H9 (cell line): ENCODE measurements around the gene RFX4. TPM values are rescaled to one million over a fixed set of nuclear protein-coding genes. Genes with fewer than 3 reads are reported as not detected.

Experiments
- DNase-seq: peaks from one replicate; pipeline ENCODE4 v3.0.0-alpha.2; 2017
- H2AFZ ChIP-seq: one replicate; pipeline ENCODE4 v1.6.1; 2013; ENCODE audit warnings: mild to moderate bottlenecking, low read length, control low read depth, moderate library complexity
- H2AK5ac ChIP-seq: 2 replicates; pipeline ENCODE4 v1.6.1; 2013; ENCODE audit warnings: low read length, control low read depth, mixed read lengths; ENCODE audit not compliant: insufficient read length
- H2BK120ac ChIP-seq: one replicate; pipeline ENCODE4 v1.6.1; 2013; ENCODE audit warnings: low read depth, mild to moderate bottlenecking, low read length, control low read depth, inconsistent platforms; ENCODE audit not compliant: poor library complexity, severe bottlenecking
- H2BK12ac ChIP-seq: 2 replicates; pipeline ENCODE4 v1.6.1; 2013; ENCODE audit warnings: low read length, control low read depth, mixed read lengths, low read depth; ENCODE audit not compliant: insufficient read length
- H2BK15ac ChIP-seq: 2 replicates; pipeline ENCODE4 v1.6.1; 2013; ENCODE audit warnings: low read depth, low read length, control low read depth
- H2BK20ac ChIP-seq: one replicate; pipeline ENCODE4 v1.6.1; 2013; ENCODE audit warnings: low read depth, mild to moderate bottlenecking, low read length, control low read depth, inconsistent platforms; ENCODE audit not compliant: poor library complexity, severe bottlenecking
- H2BK5ac ChIP-seq: 2 replicates; pipeline ENCODE4 v1.6.1; 2013; ENCODE audit warnings: low read length, control low read depth, mixed read lengths; ENCODE audit not compliant: insufficient read length
- H3K14ac ChIP-seq: 2 replicates; pipeline ENCODE4 v1.6.1; 2013; ENCODE audit warnings: low read length, control low read depth; ENCODE audit not compliant: insufficient read depth
- H3K18ac ChIP-seq: 2 replicates; pipeline ENCODE4 v1.6.1; 2013; ENCODE audit warnings: low read depth, mild to moderate bottlenecking, mixed read lengths, low read length, control low read depth; ENCODE audit not compliant: insufficient read length
- H3K23ac ChIP-seq: 2 replicates; pipeline ENCODE4 v1.6.1; 2013; ENCODE audit warnings: low read length, control low read depth, mixed read lengths, low read depth; ENCODE audit not compliant: insufficient read length
- H3K23me2 ChIP-seq: 2 replicates; pipeline ENCODE4 v1.6.1; 2013; ENCODE audit warnings: low read depth, mild to moderate bottlenecking, mixed read lengths, low read length, control low read depth; ENCODE audit not compliant: insufficient read length, poor library complexity, severe bottlenecking
- H3K27ac ChIP-seq: 2 replicates; pipeline ENCODE4 v1.5.1; 2013; ENCODE audit warnings: low read length, control low read depth, mixed read lengths, low read depth; ENCODE audit not compliant: insufficient read length
- H3K27me3 ChIP-seq: 2 replicates; pipeline ENCODE4 v1.6.1; 2013; ENCODE audit warnings: low read length, control low read depth, inconsistent platforms; ENCODE audit not compliant: insufficient read depth
- H3K4ac ChIP-seq: 2 replicates; pipeline ENCODE4 v1.6.1; 2013; ENCODE audit warnings: low read depth, mild to moderate bottlenecking, control low read depth, inconsistent platforms, low read length, moderate library complexity
- H3K4me1 ChIP-seq: 2 replicates; pipeline ENCODE4 v1.6.1; 2013; ENCODE audit warnings: low read length, control low read depth, inconsistent platforms; ENCODE audit not compliant: insufficient read depth
- H3K4me2 ChIP-seq: 2 replicates; pipeline ENCODE4 v1.6.1; 2013; ENCODE audit warnings: low read length, control low read depth, mixed read lengths; ENCODE audit not compliant: insufficient read length, insufficient read depth
- H3K56ac ChIP-seq: 2 replicates; pipeline ENCODE4 v1.6.1; 2013; ENCODE audit warnings: low read depth, mild to moderate bottlenecking, mixed read lengths, low read length, control low read depth; ENCODE audit not compliant: insufficient read length
- H3K79me1 ChIP-seq: 2 replicates; pipeline ENCODE4 v1.6.1; 2013; ENCODE audit warnings: low read depth, mild to moderate bottlenecking, moderate library complexity, low read length, control low read depth, inconsistent platforms; ENCODE audit not compliant: insufficient read depth, poor library complexity, severe bottlenecking
- H3K79me2 ChIP-seq: 2 replicates; pipeline ENCODE4 v1.6.1; 2013; ENCODE audit warnings: low read length, control low read depth, inconsistent platforms; ENCODE audit not compliant: insufficient read depth
- H3K9ac ChIP-seq: 2 replicates; pipeline ENCODE4 v1.6.1; 2013; ENCODE audit warnings: low read length, control low read depth, mixed read lengths; ENCODE audit not compliant: insufficient read length; ENCODE audit errors: extremely low read depth
- H3K9me3 ChIP-seq: one replicate; pipeline ENCODE4 v1.6.1; 2013; ENCODE audit warnings: low read depth, low read length, inconsistent platforms; ENCODE audit not compliant: control insufficient read depth
- H3T11ph ChIP-seq: one replicate; pipeline ENCODE4 v1.6.1; 2013; ENCODE audit warnings: mild to moderate bottlenecking, low read length, control low read depth, inconsistent platforms
- H4K20me1 ChIP-seq: one replicate; pipeline ENCODE4 v1.6.1; 2013; ENCODE audit not compliant: control insufficient read depth, insufficient read length, insufficient read depth
- H4K5ac ChIP-seq: 2 replicates; pipeline ENCODE4 v1.6.1; 2013; ENCODE audit warnings: low read depth, mild to moderate bottlenecking, mixed read lengths, low read length, control low read depth; ENCODE audit not compliant: insufficient read length
- H4K8ac ChIP-seq: replicated peaks from 2 replicates; pipeline ENCODE4 v1.6.1; 2013; ENCODE audit warnings: low read length, control low read depth, mixed read lengths, low read depth; ENCODE audit not compliant: insufficient read length
- H4K91ac ChIP-seq: 2 replicates; pipeline ENCODE4 v1.6.1; 2013; ENCODE audit warnings: low read depth, mild to moderate bottlenecking, moderate library complexity, mixed read lengths, low read length, control low read depth; ENCODE audit not compliant: insufficient read length
- H3K27ac Mint-ChIP-seq, 3 experiments: 2 replicates in 2 of 3; 3 replicates in 1 of 3; pipeline ENCODE4 v1.8.0; 2020 to 2021; ENCODE audit warnings: mixed read lengths in 3 of 3, mild to moderate bottlenecking in 1 of 3, moderate library complexity in 1 of 3
- H3K27me3 Mint-ChIP-seq: 2 replicates; pipeline ENCODE4 v1.8.0; 2021; ENCODE audit warnings: low read depth, mild to moderate bottlenecking, moderate library complexity, mixed read lengths
- H3K36me3 Mint-ChIP-seq, 3 experiments: 2 replicates in 2 of 3; 3 replicates in 1 of 3; pipeline ENCODE4 v1.8.0; 2020 to 2021; ENCODE audit warnings: low read depth in 3 of 3, mixed read lengths in 3 of 3; ENCODE audit not compliant: insufficient read depth in 1 of 3
- H3K4me1 Mint-ChIP-seq, 2 experiments: 2 replicates each; pipeline ENCODE4 v1.8.0; 2020; ENCODE audit warnings: mixed read lengths in 2 of 2
- H3K4me3 Mint-ChIP-seq, 2 experiments: 2 replicates in 1 of 2; 3 replicates in 1 of 2; pipeline ENCODE4 v1.8.0; 2020 to 2021; ENCODE audit warnings: mild to moderate bottlenecking in 2 of 2, mixed read lengths in 2 of 2, moderate library complexity in 1 of 2
- H3K9me3 Mint-ChIP-seq, 2 experiments: 2 replicates in 1 of 2; 3 replicates in 1 of 2; pipeline ENCODE4 v1.8.0; 2020; ENCODE audit warnings: mild to moderate bottlenecking in 2 of 2, mixed read lengths in 2 of 2, moderate library complexity in 1 of 2
- WGBS: extraction: QIAGEN DNeasy Blood & Tissue Kit; methylation state at CpG from one replicate; pipeline ENCODE4 v1.1.7; 2013; ENCODE audit warnings: missing lambda C conversion rate, low lambda C conversion rate, mixed read lengths; ENCODE audit not compliant: insufficient read length; ENCODE audit errors: extremely low coverage; 5-methylcytosine and 5-hydroxymethylcytosine counted together
- total RNA-seq: library from RNA; stranded (reverse); gene quantifications from 2 replicates; pipeline ENCODE4 v1.2.1, GENCODE V29; 2021
- TF ChIP-seq, protein P1 (sequence below): fragments of 200-600 bp; sonication (generic); conservative IDR thresholded peaks from 3 replicates; pipeline ENCODE4 v1.8.0; 2021; ENCODE audit warnings: antibody characterized with exemption, mild to moderate bottlenecking

The RFX4 gene
- total RNA-seq, 1 experiment from 2014 or later: 0.57 TPM

GRCh38 chr12:106643000-106643399, 60.2 kb downstream of the RFX4 start:
- no peak overlapping the region for H4K91ac ChIP-seq
- no peaks in the 10 kb centered on the region for H3K23me2 ChIP-seq
- no peaks in the 10 kb centered on the region for H3K9me3 ChIP-seq
- no peak overlapping the region for H3K4me2 ChIP-seq
- DNase-seq: peak; percentile 47
- H3K27me3 Mint-ChIP-seq: peaks cover 8% of the 10 kb centered on the region
- peaks cover 4% of the 10 kb centered on the region; the same call in 1 of the 2 replicates for H3K4me1 ChIP-seq
- no peak overlapping the region for H3K18ac ChIP-seq
- no peak overlapping the region for H3K4me3 Mint-ChIP-seq
- H3K4me1 Mint-ChIP-seq: peaks cover 9 to 22% of the 10 kb centered on the region in 2 experiments
- no peak overlapping the region for H2AK5ac ChIP-seq
- H3K4ac ChIP-seq: no peak overlapping the region
- no CpG with 5 or more reads among the region's 5 CpGs for WGBS
- H4K8ac ChIP-seq: no peak overlapping the region
- H2BK15ac ChIP-seq: no peak overlapping the region
- no peak overlapping the region for H2BK120ac ChIP-seq
- no peak overlapping the region for H3T11ph ChIP-seq
- TF ChIP-seq, protein P1, sequence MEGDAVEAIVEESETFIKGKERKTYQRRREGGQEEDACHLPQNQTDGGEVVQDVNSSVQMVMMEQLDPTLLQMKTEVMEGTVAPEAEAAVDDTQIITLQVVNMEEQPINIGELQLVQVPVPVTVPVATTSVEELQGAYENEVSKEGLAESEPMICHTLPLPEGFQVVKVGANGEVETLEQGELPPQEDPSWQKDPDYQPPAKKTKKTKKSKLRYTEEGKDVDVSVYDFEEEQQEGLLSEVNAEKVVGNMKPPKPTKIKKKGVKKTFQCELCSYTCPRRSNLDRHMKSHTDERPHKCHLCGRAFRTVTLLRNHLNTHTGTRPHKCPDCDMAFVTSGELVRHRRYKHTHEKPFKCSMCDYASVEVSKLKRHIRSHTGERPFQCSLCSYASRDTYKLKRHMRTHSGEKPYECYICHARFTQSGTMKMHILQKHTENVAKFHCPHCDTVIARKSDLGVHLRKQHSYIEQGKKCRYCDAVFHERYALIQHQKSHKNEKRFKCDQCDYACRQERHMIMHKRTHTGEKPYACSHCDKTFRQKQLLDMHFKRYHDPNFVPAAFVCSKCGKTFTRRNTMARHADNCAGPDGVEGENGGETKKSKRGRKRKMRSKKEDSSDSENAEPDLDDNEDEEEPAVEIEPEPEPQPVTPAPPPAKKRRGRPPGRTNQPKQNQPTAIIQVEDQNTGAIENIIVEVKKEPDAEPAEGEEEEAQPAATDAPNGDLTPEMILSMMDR: no peak
- H3K27me3 ChIP-seq: no peaks in the 10 kb centered on the region
- no peaks in the 10 kb centered on the region for H3K79me1 ChIP-seq
- H3K27ac Mint-ChIP-seq: no peak overlapping the region
- no peak overlapping the region for H2BK12ac ChIP-seq
- H2BK20ac ChIP-seq: no peak overlapping the region
- H3K79me2 ChIP-seq: no peaks in the 10 kb centered on the region
- H3K14ac ChIP-seq: no peak overlapping the region
- H2BK5ac ChIP-seq: no peak overlapping the region
- no peak overlapping the region for H3K9ac ChIP-seq
- no peaks in the 10 kb centered on the region for H4K20me1 ChIP-seq
- H3K56ac ChIP-seq: no peak overlapping the region
- no peaks in the 10 kb centered on the region; a peak in 2 of 5 replicates for H3K9me3 Mint-ChIP-seq
- no peak overlapping the region for H4K5ac ChIP-seq
- no peaks in the 10 kb centered on the region for H3K36me3 Mint-ChIP-seq
- no peak overlapping the region for H3K23ac ChIP-seq
- no peak overlapping the region for H2AFZ ChIP-seq
- no peak overlapping the region for H3K27ac ChIP-seq
